ENCODE measurements around the gene SLCO2A1. TPM values are rescaled to one million over a fixed set of nuclear protein-coding genes. Genes with fewer than 3 reads are reported as not detected.

Gene SLCO2A1
- total RNA-seq, 1 donor from 2014 or later, result 0.07 TPM

DNA sequence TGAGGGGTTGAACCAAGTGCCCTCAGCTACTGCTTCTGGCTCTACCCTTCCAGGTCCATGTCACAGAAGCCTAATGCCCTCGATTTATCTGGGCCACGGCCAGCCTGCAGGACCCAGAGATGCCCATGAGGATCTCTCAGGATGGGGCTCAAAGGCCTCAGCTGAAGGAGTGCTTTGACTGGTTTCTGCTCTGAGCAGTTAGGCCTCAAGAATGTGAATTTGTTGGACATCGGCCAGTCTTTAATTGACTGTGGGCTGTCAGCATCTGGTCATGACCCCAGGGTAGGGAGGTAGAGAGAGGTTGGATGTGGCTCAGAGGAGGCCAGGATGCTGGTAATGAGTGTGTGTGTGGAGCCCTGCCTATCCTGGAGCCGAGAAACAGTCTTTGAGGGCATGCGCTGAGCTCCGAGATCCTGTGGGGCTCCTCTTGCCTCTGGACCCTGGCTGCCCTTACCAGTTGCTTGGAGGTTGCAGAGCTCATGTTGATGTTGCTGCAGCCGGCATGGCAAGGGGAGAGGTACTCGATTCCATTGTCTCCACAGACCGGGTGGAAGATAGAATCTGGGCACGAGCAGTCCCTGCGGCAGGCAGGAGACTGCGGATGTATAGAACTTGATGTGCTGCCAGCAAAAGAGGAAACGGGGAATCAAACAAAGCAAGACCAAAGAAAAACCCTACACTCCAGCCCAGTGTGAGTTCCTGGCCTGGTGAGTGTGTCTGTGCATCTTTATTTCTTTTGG, 84.9 kb downstream of the SLCO2A1 start:
- Mint-ChIP-seq H3K36me3 (no peaks in the 10 kb centered on the region), H3K27me3 (ENCODE audit: insufficient read depth, low read depth) (peaks cover 14% of the 10 kb centered on the region), H3K4me3 (peak overlapping the region; percentile 52), H3K4me1 (peaks cover 6% of the 10 kb centered on the region), H3K9me3 (no peaks in the 10 kb centered on the region), H3K27ac (no peak overlapping the region)
- H2AFZ ChIP-seq (replicated peaks), result no peak overlapping the region
- H3K27ac ChIP-seq, result no peak overlapping the region
- no peak overlapping the region for H3K9ac ChIP-seq
- H3F3A ChIP-seq (ENCODE audit: low read depth), result no peaks in the 10 kb centered on the region
- H3K4me1 ChIP-seq, result no peaks in the 10 kb centered on the region
- H3K4me3 ChIP-seq, result no peak overlapping the region
- TF ChIP-seq, protein P1, sequence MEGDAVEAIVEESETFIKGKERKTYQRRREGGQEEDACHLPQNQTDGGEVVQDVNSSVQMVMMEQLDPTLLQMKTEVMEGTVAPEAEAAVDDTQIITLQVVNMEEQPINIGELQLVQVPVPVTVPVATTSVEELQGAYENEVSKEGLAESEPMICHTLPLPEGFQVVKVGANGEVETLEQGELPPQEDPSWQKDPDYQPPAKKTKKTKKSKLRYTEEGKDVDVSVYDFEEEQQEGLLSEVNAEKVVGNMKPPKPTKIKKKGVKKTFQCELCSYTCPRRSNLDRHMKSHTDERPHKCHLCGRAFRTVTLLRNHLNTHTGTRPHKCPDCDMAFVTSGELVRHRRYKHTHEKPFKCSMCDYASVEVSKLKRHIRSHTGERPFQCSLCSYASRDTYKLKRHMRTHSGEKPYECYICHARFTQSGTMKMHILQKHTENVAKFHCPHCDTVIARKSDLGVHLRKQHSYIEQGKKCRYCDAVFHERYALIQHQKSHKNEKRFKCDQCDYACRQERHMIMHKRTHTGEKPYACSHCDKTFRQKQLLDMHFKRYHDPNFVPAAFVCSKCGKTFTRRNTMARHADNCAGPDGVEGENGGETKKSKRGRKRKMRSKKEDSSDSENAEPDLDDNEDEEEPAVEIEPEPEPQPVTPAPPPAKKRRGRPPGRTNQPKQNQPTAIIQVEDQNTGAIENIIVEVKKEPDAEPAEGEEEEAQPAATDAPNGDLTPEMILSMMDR (IDR thresholded peaks at IDR 0.05), result no peak
- no peak for TF ChIP-seq EZH2 (IDR thresholded peaks at IDR 0.05)
- TF ChIP-seq EZH2phosphoT487 (IDR thresholded peaks at IDR 0.05), result no peak
- no peaks in the 10 kb centered on the region for H4K20me1 ChIP-seq (ENCODE audit: low read depth)
- H3K36me3 ChIP-seq, result no peaks in the 10 kb centered on the region
- H3K79me2 ChIP-seq (ENCODE audit: low read depth), result no peaks in the 10 kb centered on the region
- DNase-seq (ENCODE audit: low spot score), result no peak
- no peaks in the 10 kb centered on the region for H3K9me3 ChIP-seq (ENCODE audit: low read depth)
- H3K4me2 ChIP-seq, result no peak overlapping the region
- no peaks in the 10 kb centered on the region for H3K27me3 ChIP-seq

- Histone ChIP-seq H3K9ac (no peak overlapping the region), H3K36me3 (no peaks in the 10 kb centered on the region), H3K4me3 (no peak overlapping the region), H3K9me3 (ENCODE audit: low read depth) (no peaks in the 10 kb centered on the region), H3F3A (ENCODE audit: low read depth) (no peaks in the 10 kb centered on the region), H3K79me2 (ENCODE audit: low read depth) (no peaks in the 10 kb centered on the region), H3K27me3 (no peaks in the 10 kb centered on the region), H3K4me1 (no peaks in the 10 kb centered on the region), H4K20me1 (ENCODE audit: low read depth) (no peaks in the 10 kb centered on the region), H3K27ac (no peak overlapping the region), H3K4me2 (no peak overlapping the region), H2AFZ (replicated peaks) (no peak overlapping the region)
- Mint-ChIP-seq H3K27ac (no peak overlapping the region), H3K4me1 (peaks cover 6% of the 10 kb centered on the region), H3K9me3 (no peaks in the 10 kb centered on the region), H3K36me3 (no peaks in the 10 kb centered on the region), H3K4me3 (no peak overlapping the region), H3K27me3 (ENCODE audit: insufficient read depth, low read depth) (peaks cover 15% of the 10 kb centered on the region)
- TF ChIP-seq EZH2phosphoT487 (IDR thresholded peaks at IDR 0.05) (no peak), EZH2 (IDR thresholded peaks at IDR 0.05) (no peak)
- TF ChIP-seq, protein P1 (IDR thresholded peaks at IDR 0.05), result no peak
- DNase-seq (ENCODE audit: low spot score), result no peak
These were observed 85.5 kb downstream of the SLCO2A1 start for GRCh38 chr3:133944181-133944580.

- peaks cover 15% of the 10 kb centered on the region for H3K27me3 Mint-ChIP-seq (ENCODE audit: insufficient read depth, low read depth)
- no peak overlapping the region for H3K4me3 Mint-ChIP-seq
- Histone ChIP-seq H3K9ac (no peak overlapping the region), H3K79me2 (ENCODE audit: low read depth) (no peaks in the 10 kb centered on the region), H3K27ac (no peak overlapping the region), H3K9me3 (ENCODE audit: low read depth) (no peaks in the 10 kb centered on the region), H3K4me1 (no peaks in the 10 kb centered on the region), H3K4me3 (no peak overlapping the region), H3K4me2 (no peak overlapping the region), H2AFZ (replicated peaks) (no peak overlapping the region), H3K36me3 (no peaks in the 10 kb centered on the region), H3K27me3 (no peaks in the 10 kb centered on the region), H4K20me1 (ENCODE audit: low read depth) (no peaks in the 10 kb centered on the region), H3F3A (ENCODE audit: low read depth) (no peaks in the 10 kb centered on the region)
- H3K27ac Mint-ChIP-seq, result no peak overlapping the region
- no peak for DNase-seq (ENCODE audit: low spot score)
- H3K4me1 Mint-ChIP-seq, result peaks cover 6% of the 10 kb centered on the region
- H3K9me3 Mint-ChIP-seq, result no peaks in the 10 kb centered on the region
- TF ChIP-seq EZH2 (IDR thresholded peaks at IDR 0.05) (no peak), EZH2phosphoT487 (IDR thresholded peaks at IDR 0.05) (no peak)
- TF ChIP-seq, protein P1 (IDR thresholded peaks at IDR 0.05), result no peak
- no peaks in the 10 kb centered on the region for H3K36me3 Mint-ChIP-seq
These were observed 86.0 kb downstream of the SLCO2A1 start for GRCh38 chr3:133943639-133944141.

Data from neural progenitor cell (in vitro differentiated cells).